MV-4-11 (cell line): ENCODE measurements around the gene TOX3.

Experiments used
- DNase-seq: peaks from one replicate; lab custom pipeline; 2025; lab: John Stamatoyannopoulos, UW

TOX3 gene

DNA sequence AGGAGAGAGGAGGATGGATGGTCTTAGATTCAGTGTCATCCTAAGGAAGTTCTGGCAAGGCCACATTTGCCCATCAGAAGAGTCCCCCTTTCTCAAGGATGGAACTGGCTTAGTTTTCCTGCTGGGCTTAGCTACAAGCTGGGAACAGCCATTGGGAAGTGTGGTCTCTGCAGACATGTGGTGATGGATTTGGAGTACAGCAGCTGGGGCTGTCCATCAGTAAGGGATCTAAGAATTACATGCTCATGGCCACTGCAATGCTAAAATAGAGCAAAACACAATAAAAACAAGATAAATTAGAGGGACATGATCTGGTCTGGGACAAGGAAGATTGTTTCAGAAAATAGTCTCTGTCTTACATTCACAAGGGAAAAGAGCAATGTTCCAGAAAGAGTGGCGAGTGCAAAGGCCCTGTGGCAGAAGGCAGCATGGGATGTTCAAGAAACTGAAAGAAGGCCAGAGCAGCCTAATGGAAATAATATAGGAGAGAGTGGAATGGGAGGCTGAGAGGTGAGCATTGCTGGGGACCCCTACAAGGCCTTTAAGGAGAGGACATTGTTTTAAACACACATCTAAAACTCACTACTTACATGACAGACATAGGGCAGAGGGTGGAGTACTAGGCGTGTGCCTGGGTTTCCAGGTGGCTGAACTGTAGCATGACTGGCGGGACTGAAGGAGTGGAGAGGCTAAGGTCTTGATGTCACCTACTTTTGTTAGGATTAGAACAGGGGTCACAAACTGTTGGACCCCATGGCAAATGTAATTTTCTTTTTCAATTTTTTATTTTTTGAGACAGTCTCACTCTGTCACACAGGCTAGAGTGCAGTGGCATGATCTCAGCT is 17.0 kb upstream of the TOX3 start:
- DNase-seq = no peak

DNA sequence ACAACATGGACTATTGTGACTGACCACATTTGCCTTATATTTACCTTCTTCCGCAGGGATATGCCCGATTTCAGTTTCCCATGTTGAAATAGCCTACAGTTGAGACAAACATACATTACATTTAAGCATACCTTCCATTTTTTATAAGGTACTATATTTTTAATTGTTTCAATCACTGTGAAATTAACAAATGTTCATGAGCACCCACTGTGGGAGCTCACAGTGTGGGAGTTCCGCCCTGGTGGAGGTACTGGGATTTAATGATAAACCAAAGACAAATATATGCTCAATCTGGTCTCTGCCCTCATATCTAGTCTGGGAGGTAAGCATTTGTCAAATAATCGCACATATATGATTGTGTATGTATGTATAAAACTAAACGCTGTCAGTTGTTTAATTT is 15.8 kb upstream of the TOX3 start:
- no peak for DNase-seq

DNA sequence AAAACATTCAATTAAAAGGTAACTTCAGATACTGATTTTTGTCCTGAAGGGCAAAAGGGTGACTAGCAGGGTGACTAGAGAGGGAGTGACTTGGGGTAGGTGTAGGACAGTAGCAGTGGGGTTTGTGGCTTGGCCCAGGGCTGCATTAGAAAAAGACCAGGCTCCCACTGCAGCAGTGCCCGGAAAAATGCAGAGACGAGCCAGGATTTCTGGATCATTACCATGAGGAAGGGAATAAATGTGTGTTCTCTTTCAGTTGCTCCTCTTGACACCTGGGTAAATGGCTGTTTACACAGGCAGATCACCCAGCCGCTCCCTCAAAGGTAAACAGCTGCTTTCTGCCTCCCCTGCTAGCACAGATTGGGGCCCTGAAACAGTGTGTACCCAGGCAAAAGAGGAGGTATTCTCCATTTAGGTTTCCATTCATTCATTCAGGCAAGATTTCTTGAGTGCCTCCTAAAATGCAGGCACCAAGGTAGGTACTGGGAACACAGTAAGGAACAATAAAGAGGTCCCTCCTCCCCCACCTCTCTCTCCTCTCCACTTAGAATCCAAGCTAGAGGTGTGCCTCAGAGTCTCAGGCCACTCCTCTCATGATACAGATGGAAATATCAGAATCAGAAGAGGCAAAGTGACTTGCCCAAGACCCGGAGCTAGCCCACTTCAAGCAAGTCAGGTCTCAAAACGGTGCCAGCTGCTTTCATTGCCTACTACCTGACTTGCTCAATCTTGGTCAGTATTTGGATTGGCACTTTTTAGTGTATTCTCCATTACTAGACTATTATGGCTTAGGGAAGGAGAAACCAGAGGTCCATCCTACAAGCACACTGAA is 15.2 kb upstream of the TOX3 start:
- no peak for DNase-seq

DNA sequence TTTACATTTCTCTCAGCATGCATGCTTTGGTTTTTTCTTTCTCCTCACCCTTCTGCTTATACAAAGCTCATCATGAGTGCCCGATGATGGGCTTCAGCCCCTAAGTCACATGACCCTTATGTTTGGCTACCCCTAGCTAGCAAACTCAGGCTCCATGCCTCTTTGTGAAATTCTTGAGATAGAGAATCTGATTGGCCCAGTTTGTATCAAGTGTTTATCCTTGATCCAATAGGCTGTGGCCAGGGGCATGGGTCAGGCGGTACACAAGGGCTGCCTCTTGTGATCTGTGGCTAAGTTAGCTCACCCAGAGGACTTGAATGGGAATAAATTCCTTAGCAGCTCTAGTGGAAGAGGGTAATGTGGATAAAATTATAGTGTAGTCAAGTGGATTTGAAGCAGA is 11.5 kb upstream of the TOX3 start:
- no peak for DNase-seq

DNA sequence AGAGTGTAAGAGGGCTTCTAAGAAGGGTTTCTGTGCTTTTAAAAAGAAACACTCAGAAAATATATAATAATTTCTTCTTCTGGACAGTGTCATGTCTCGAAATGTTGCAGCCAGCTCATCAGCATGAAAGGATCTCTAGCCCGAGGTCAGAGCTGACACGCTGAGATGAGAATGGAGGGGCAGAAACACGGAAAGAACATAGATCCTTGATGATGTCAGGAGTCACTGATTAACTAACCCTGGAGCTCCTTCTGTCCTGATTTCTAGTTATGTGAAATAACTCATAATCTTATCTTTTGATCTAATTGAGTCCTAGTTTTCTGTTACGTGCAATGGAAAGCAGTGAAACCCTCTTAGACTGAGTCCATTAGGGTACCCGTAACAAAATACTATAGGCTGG is 10.3 kb upstream of the TOX3 start:
- no peak for DNase-seq

DNA sequence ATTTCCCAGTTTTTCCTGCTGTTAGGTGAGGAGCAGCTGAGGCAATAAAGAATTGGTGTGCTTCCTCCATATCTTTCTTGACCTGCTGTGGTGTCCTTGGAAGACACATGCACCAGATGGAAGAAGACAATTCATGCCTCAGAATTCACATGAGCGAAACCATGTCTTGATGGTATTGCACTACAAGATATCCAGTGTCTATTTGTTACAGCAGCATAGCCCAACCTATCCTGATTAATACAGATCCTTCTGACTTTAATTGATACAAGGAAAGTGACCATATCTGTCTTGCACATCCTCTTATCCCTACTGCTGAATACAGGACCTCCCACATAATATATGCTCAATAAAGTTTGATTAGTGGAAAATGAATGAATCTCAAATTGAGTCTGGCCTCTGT is 9.1 kb upstream of the TOX3 start:
- no peak for DNase-seq

DNA sequence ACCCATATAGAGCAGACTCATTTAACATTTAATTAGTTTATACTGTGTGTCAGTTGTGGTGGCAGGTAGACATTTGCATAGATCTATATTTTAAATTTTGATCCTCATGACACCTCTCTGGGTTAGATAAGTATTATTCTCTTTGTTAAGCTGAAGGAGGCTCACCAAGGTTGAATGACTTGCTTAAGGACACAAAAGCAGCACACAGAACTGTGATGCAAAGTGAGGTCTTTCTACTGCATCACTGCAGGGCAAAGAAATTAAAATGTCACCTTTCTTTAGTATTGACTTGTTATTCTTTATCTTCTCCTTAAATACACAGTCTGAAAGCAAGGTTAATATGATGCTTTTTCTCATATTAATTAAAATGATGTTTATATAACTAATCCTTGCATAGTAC is 8.6 kb upstream of the TOX3 start:
- DNase-seq = no peak

DNA sequence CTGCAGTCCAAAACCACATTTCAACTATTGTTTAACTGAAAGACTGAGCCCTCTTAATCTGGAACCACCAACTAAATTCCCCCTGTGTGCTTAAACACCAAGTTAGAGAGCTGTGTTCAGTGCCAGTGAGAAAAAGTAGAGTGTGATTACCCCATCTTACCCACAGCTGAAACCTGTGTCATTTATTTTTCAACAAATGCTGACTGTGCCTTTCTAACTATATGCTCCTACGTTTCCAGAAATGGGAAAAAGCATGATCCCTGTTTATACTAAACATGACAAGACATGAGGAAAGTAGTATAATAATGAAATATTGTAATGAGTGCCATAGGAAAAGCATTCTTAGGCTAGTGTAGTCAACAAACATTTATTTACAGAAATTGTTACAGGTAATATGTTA is 7.4 kb upstream of the TOX3 start:
- DNase-seq = no peak

DNA sequence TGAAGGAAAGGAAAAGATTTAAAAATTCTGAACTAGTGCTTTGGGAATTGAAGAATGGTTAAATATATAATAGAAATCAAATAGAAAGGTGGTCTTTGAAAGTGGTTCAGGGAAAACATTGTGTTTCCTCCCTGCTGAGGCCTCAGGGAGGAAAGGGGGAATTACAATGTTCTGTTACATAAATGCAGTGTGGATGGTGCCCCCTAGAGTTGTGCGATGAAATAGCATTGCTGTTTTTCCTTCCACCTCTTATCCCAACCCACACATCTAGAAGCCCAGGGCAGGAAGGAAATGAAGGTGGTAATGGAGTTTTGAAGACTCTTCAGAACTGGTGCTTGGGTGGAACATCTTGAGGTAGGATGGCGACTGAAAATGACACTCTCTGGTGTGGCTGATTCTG is 6.4 kb upstream of the TOX3 start:
- no peak for DNase-seq

DNA sequence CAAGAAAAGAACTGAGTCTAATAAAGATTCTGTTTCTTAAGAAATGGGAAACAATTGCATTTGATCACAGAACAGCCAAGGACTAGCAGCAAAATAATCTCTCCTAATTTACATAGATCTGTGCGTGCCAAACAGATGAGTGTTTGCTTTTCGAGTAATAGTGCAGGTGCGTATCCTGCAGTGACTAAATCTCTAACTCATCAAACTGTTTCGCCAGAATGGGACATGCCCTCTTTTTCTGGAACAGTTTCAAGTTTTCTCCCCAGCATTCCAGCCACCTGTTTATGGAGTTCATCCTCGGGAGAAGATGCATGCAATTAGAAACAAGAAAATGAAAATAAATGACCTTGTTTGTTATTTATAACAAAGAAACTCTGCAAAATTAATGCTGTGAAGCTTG is 5.7 kb upstream of the TOX3 start:
- DNase-seq = no peak

DNA sequence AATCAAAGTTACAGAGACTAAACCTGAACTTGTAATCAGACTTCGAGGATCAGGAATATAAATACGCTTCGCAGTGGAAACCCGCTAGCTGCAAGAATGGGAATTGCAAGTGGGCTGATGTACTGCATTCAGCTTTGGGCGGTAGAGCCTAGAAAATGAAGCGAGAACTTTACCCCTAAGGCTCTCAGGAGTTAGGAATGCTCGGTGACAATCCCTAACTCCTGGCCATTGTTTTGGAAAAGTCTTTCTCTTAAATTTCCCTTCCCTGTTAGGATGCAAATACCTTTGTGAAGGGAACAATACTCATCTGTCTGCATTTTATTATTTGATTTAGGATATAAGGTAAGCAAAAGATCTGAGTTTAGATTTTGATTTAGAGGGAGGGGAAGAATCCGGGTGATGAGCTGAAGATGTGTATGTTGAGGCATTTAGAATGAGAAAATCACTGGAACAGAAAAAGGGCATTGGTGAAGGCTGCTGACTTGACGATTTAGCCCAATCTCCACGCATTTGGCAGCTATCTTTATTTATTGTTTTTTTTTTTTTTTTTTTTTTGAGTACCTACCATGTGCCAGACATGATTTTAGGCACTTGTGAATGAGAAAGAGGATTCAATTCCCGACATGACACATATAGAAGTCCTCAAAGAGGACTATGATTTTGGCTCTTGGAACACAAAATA is 2.2 kb upstream of the TOX3 start:
- DNase-seq = no peak

DNA sequence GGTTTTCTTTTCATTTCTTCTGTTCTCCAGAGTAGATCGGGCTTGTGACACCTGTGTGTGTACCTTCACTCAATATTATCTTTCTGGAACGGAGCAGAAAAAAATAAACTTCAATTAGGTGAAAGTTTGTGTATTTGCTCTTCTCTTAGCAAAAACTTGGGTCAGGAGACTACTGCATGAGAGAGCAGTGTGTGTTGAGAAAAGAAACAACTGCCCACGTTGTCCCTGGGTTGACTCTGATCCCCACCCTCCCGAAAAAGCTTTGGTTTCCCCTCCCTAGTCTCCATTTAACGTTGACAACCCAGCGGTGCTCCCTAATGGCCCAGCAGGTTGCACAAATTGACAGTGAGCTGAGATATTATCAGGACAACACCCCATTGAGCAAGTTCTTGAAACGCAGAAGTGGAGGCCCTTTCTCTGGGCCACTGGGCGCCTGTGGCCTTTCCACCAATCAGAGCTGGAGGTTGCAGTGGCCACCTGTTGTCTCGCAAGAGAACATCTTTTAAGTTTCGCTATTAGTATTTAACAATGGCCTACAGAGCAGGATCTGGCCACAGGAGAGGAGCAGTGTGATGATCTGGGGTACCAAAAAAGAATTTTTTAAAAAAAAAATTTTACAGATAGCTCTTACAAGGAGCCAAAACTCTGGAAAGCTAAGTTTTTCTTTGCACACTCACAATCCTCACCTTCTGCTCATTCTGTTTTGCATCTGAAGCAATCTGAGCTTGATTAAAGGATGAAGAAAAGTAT is 1.5 kb upstream of the TOX3 start:
- DNase-seq = no peak

DNA sequence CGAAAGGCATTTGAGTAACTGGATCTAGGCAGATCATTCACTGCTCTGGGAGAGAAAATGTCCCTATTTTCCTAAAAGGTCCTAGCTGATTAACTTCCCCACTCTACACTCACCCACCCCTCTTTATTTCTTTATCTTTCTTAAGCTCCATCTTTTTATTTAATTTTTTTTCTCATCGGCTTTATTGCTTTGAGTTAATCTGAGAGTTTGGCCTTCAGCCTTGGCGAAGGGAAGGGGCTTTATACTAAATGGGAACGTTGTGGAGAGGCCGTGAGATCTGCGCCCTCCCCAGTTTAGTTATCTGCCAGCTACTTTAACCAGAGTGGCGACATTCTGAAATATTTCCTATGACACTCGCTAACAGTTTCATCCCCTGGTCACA is 882 bp upstream of the TOX3 start:
- DNase-seq = no peak

DNA sequence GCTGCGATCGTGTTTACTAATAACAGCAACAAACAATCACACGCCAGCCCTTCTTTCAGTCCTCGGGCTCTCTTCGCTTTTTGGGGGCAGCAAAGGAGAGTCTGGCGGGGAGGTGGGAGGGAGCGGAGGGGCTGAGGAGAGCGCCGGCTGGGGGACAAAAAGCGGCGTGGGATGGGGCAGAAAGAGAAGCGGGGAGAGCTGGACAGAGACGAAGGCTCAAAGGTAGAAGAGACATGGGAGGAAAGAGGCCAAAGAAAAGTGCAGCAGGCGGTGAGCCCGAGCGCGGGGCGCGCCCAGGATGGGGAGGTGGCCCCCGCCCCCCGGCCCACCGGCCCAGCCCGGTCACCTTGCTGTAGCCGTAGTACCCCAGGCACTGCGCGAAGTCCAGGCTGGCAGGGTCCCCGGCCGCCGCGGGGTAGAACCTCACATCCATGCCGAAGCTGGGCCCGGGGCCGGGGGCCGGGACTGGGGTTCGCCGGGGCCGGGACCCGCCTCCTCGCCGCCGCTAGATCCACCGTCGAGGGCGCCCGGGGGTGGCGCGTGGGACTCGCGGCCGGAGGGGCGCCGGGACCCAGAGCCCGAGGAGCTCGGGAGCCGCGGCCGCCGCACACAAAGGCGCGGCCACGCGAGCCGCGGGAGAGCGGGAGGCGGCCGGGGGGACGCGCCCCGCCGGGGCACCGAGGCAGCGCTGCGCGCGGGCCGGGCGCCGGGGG is 496 bp downstream of the TOX3 start:
- DNase-seq = no peak

DNA sequence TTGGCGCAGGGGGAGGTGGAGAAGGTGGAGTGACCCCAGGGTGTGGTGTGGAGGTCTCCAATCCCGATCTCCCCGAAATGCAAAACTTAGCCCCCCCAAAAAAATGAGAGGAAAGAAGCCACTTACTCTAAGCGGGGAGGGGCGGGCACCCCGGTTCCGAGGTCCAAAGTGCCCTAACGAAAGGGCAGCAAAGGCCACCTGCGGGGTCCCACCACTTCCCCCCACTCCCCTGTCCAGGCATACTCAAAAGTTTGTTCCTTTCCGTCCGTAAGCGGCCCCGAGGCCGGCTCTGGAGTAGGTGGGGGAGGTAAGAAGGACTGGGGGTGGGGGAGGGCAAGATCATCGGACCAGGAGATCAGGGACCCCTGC is 1.1 kb downstream of the TOX3 start:
- DNase-seq = no peak

DNA sequence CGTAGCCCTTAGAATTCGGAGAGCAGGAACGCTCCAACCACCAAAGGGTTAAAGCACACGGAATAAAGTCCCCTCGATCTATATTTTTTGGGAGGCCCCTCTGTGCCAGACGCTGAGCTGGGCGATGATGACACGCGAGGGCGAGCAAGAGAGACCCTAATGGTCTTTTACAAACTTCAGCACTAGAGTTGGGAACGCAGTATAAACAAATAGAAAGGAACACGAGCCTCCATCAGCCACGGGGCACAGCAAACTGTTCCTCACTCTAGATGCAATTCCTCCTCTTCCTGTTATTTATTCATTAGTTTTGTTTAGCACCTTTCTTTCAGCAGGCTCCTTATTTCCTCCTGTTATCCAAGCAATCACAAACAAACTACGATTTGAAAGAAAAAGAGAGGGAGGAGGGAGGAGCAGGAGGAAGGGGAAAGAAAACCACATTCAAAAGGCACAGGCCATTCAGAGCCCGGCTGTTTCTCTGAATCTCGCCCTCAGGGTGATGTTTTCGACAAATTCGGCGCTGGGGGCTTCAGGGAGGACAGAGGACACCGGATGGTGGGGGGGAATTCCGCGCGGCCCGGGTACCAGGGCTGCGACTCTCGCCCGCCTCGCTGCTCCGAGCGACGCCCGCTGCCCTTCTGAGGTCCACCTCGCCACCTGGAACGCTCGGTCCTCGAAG is 1.6 kb downstream of the TOX3 start:
- no peak for DNase-seq

DNA sequence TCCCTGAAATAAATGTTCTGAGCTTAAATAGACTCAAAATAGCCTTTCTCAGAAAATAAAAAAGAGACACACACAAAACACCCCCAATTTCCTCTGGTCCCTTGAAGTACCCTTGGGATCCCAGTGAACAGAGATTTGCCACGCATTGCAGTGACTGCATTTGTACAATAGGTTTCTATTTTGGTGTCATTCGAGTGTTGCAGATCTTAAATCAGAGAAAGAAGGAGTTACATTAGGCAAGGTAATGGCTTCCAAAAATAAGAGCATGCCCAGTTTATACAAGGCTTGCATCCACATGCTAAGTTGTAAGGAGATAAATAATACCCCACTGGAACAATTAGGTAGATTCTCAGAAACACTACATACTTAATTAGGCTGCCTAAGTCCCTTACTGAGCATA is 2.2 kb downstream of the TOX3 start:
- DNase-seq = no peak

DNA sequence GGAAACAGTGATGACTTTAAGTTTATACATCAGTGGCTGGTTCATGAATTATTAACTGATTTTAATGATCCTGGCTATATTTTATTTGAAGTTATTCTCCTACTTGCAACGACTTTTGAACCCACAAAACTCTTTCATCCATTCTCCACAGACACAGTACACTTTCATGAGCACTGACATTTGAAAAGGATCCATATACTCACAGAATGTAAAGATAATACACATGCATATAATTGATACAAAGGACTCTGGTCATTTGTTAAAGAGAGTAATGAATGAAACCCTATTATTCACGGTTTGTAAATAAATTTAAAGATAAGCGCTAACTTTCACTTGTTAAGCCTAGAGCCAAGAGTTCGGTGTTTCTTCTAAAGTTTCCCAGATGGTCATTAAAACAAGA is 3.3 kb downstream of the TOX3 start:
- no peak for DNase-seq

DNA sequence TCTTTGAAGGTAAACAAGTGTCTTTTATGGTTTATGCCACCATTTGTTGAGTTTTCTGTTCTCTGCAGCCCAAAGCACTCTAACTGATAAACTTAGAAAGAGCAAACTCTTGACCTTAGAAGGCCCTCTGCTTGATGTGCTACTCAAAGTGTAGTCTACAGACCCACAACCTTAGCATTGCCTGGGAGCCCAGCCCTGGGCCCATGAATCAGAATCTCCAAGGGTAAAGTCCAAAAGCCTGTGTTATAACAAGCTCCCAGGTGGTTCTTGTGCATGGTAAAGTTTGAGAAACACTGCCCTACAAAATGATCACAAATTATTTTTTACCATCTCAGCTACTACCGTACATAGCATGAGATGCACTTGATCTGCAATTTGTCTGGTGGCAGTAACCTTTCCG is 6.0 kb downstream of the TOX3 start:
- DNase-seq = no peak

DNA sequence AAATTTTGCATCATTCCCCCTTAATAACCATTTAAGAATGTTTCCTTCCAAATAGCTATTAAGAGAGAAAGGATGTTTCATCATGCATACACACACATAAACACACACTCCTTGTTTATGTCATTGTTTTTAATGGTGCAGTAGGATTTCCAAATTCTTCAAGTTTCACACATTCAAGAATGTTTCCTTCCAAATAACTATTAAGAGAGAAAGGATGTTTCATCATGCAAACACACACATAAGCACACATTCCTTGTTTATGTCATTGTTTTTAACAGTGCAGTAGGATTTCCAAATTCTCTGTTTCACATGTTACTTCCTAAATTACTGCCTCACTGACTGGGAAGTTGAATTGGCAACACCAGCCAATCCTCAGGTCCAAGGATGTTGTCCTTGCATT is 7.8 kb downstream of the TOX3 start:
- DNase-seq = no peak

DNA sequence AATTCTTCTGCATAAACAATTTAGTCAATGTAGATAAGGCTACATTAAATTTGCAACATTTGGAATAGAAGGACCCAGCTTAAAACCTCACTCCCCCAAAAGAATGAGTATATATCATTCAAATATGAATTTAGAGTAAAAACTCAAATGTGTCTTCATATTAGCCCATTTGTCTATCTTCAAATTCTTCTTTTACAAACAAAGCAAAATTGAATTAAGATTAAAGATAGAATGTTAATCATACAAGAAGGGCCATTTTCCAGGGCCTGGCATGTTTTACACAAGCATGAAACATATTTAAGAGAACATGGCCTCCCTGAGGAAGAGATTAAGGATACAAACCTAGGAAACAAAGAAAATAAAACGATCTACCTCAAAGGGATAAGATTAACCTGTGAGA is 8.4 kb downstream of the TOX3 start:
- no peak for DNase-seq
